HL-60 (cell line): ENCODE measurements around the gene TMEM184B.

Experiments used
- POLR2AphosphoS5 ChIP-seq: IDR thresholded peaks from 2 replicates; pipeline ENCODE4 v1.6.1; 2012; ENCODE audit warnings: low read depth
- TF ChIP-seq, protein P1 (sequence below): IDR thresholded peaks from one replicate; pipeline ENCODE4 v1.5.1; 2011; ENCODE audit warnings: low read length, control low read depth, inconsistent platforms; ENCODE audit not compliant: insufficient read depth
- TF ChIP-seq, protein P2 (sequence below): IDR thresholded peaks from 2 replicates; pipeline ENCODE4 v1.6.1; 2012; ENCODE audit warnings: low read depth; ENCODE audit not compliant: insufficient replicate concordance

DNA sequence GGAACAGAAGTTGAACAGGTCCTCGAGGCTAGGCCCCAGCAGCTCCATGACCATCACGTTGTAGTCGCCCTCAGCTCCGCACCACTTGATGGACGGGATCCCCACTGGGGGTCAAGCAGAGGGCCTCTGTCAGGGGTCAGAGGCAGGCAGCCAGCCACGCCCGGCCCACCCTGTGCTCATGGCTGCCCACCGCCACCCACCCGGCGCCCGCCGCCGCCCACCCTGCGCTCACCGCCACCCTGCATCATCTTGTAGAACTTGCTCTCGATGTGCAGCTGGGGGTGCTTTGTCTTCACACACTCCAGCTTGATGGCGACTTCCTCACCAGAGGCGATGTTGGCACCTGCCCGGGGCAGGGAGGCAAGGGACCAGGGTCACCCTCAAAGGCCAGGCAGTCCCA, 30.1 kb upstream of the TMEM184B start:
- TF ChIP-seq, protein P1, sequence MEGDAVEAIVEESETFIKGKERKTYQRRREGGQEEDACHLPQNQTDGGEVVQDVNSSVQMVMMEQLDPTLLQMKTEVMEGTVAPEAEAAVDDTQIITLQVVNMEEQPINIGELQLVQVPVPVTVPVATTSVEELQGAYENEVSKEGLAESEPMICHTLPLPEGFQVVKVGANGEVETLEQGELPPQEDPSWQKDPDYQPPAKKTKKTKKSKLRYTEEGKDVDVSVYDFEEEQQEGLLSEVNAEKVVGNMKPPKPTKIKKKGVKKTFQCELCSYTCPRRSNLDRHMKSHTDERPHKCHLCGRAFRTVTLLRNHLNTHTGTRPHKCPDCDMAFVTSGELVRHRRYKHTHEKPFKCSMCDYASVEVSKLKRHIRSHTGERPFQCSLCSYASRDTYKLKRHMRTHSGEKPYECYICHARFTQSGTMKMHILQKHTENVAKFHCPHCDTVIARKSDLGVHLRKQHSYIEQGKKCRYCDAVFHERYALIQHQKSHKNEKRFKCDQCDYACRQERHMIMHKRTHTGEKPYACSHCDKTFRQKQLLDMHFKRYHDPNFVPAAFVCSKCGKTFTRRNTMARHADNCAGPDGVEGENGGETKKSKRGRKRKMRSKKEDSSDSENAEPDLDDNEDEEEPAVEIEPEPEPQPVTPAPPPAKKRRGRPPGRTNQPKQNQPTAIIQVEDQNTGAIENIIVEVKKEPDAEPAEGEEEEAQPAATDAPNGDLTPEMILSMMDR, result no peak
- TF ChIP-seq, protein P2, sequence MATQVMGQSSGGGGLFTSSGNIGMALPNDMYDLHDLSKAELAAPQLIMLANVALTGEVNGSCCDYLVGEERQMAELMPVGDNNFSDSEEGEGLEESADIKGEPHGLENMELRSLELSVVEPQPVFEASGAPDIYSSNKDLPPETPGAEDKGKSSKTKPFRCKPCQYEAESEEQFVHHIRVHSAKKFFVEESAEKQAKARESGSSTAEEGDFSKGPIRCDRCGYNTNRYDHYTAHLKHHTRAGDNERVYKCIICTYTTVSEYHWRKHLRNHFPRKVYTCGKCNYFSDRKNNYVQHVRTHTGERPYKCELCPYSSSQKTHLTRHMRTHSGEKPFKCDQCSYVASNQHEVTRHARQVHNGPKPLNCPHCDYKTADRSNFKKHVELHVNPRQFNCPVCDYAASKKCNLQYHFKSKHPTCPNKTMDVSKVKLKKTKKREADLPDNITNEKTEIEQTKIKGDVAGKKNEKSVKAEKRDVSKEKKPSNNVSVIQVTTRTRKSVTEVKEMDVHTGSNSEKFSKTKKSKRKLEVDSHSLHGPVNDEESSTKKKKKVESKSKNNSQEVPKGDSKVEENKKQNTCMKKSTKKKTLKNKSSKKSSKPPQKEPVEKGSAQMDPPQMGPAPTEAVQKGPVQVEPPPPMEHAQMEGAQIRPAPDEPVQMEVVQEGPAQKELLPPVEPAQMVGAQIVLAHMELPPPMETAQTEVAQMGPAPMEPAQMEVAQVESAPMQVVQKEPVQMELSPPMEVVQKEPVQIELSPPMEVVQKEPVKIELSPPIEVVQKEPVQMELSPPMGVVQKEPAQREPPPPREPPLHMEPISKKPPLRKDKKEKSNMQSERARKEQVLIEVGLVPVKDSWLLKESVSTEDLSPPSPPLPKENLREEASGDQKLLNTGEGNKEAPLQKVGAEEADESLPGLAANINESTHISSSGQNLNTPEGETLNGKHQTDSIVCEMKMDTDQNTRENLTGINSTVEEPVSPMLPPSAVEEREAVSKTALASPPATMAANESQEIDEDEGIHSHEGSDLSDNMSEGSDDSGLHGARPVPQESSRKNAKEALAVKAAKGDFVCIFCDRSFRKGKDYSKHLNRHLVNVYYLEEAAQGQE, result no peak
- TF ChIP-seq POLR2AphosphoS5, result no peak
